CD14-positive monocyte (primary cell): ENCODE measurements around the gene MFAP1. TPM values are rescaled to one million over a fixed set of nuclear protein-coding genes. Genes with fewer than 3 reads are reported as not detected.

Experiments
- DNase-seq, 3 donors: peaks; one replicate each; pipeline ENCODE4 v3.0.0-alpha.2; 2011 to 2022
- H2AFZ ChIP-seq: 2 replicates; pipeline ENCODE4 v1.6.0; 2012; ENCODE audit warnings: mild to moderate bottlenecking, low read depth, low read length, inconsistent platforms; ENCODE audit not compliant: insufficient read depth, poor library complexity, severe bottlenecking
- H3K27ac ChIP-seq, 2 donors: 1 replicate in 1 of 2; 2 replicates in 1 of 2; pipeline ENCODE4 v1.5.1; 2012 to 2013; ENCODE audit warnings: low read length in 2 of 2, control low read depth in 1 of 2, inconsistent platforms in 1 of 2, low read depth in 1 of 2, mild to moderate bottlenecking in 1 of 2
- H3K27me3 ChIP-seq, 2 donors: one replicate each; pipeline versions ENCODE4 v1.6.0 to v1.6.1; 2011 to 2013; ENCODE audit warnings: low read length in 2 of 2; ENCODE audit not compliant: control insufficient read depth in 2 of 2, insufficient read depth in 2 of 2
- H3K36me3 ChIP-seq, 2 donors: replicated peaks in 1 of 2; 1 replicate in 1 of 2; 2 replicates in 1 of 2; pipeline versions ENCODE4 v1.5.1 to v1.6.1; 2012 to 2013; ENCODE audit warnings: low read length in 2 of 2, control low read depth in 1 of 2, inconsistent platforms in 1 of 2, mild to moderate bottlenecking in 1 of 2; ENCODE audit not compliant: insufficient read depth in 2 of 2, control insufficient read depth in 1 of 2
- H3K4me1 ChIP-seq, 2 donors: 1 replicate in 1 of 2; 2 replicates in 1 of 2; pipeline versions ENCODE4 v1.5.1 to v1.6.1; 2012 to 2013; ENCODE audit warnings: low read length in 2 of 2, control low read depth in 1 of 2, inconsistent platforms in 1 of 2, mild to moderate bottlenecking in 1 of 2, moderate library complexity in 1 of 2; ENCODE audit not compliant: insufficient read depth in 2 of 2, control insufficient read depth in 1 of 2
- H3K4me2 ChIP-seq: replicated peaks from 2 replicates; pipeline ENCODE3; 2012; ENCODE audit warnings: low read length, moderate library complexity, mild to moderate bottlenecking; ENCODE audit not compliant: poor library complexity, severe bottlenecking; ENCODE audit errors: extremely low read depth
- H3K4me3 ChIP-seq, 3 experiments: fragments of 200-600 bp in 1 of 3; sonication (generic) in 1 of 3; replicated peaks in 1 of 3; 1 replicate in 2 of 3; 2 replicates in 1 of 3; pipeline ENCODE4 v1.5.1; 2011 to 2013; ENCODE audit warnings: low read length in 3 of 3, mild to moderate bottlenecking in 3 of 3, control low read depth in 2 of 3, low read depth in 2 of 3, inconsistent platforms in 1 of 3, moderate library complexity in 1 of 3
- H3K79me2 ChIP-seq: 2 replicates; pipeline ENCODE4 v1.6.0; 2012; ENCODE audit warnings: mild to moderate bottlenecking, control low read depth, inconsistent platforms, low read length, moderate library complexity; ENCODE audit not compliant: insufficient read depth
- H3K9ac ChIP-seq: 2 replicates; pipeline ENCODE4 v1.6.0; 2017; ENCODE audit warnings: low read length, mild to moderate bottlenecking; ENCODE audit not compliant: insufficient read depth, poor library complexity, severe bottlenecking
- H3K9me3 ChIP-seq, 2 donors: replicated peaks in 1 of 2; 1 replicate in 1 of 2; 2 replicates in 1 of 2; pipeline versions ENCODE4 v1.5.1 to v1.6.1; 2012 to 2013; ENCODE audit warnings: low read length in 2 of 2, control low read depth in 1 of 2; ENCODE audit not compliant: control insufficient read depth in 1 of 2, insufficient read depth in 1 of 2
- H4K20me1 ChIP-seq: 2 replicates; pipeline ENCODE4 v1.6.0; 2012; ENCODE audit warnings: mild to moderate bottlenecking, low read length, control low read depth, moderate library complexity; ENCODE audit not compliant: insufficient read depth
- H3K27ac Mint-ChIP-seq, 7 donors: one replicate each; pipeline ENCODE4 v1.8.0; 2020; ENCODE audit warnings: mild to moderate bottlenecking in 7 of 7, mixed read lengths in 7 of 7, moderate library complexity in 6 of 7, inconsistent platforms in 2 of 7
- H3K27me3 Mint-ChIP-seq, 3 donors: one replicate each; pipeline ENCODE4 v1.8.0; 2021 to 2022; ENCODE audit warnings: low read depth in 3 of 3, mild to moderate bottlenecking in 3 of 3, mixed read lengths in 3 of 3, moderate library complexity in 3 of 3, inconsistent platforms in 1 of 3
- H3K36me3 Mint-ChIP-seq, 2 donors: one replicate each; pipeline ENCODE4 v1.8.0; 2020; ENCODE audit warnings: mixed read lengths in 2 of 2, inconsistent platforms in 1 of 2, mild to moderate bottlenecking in 1 of 2
- H3K4me1 Mint-ChIP-seq: one replicate; pipeline ENCODE4 v1.8.0; 2020; ENCODE audit warnings: mild to moderate bottlenecking, mixed read lengths
- H3K4me3 Mint-ChIP-seq, 2 donors: one replicate each; pipeline ENCODE4 v1.8.0; 2020; ENCODE audit warnings: mild to moderate bottlenecking in 2 of 2, mixed read lengths in 2 of 2, moderate library complexity in 1 of 2
- H3K9me3 Mint-ChIP-seq, 7 donors: one replicate each; pipeline ENCODE4 v1.8.0; 2020 to 2022; ENCODE audit warnings: mixed read lengths in 7 of 7, mild to moderate bottlenecking in 6 of 7, moderate library complexity in 6 of 7, inconsistent platforms in 2 of 7
- WGBS: methylation state at CpG from one replicate; pipeline ENCODE4 v1.1.5; 2013; ENCODE audit warnings: missing lambda C conversion rate; ENCODE audit not compliant: insufficient coverage; 5-methylcytosine and 5-hydroxymethylcytosine counted together
- intact Hi-C, 2 donors: fragments of 100-400 bp; cut with micrococcal nuclease; formaldehyde crosslinking; loops; one replicate each; pipeline versions ENCODE4 v1.15.0 to v1.15.1; 2023
- polyA plus RNA-seq, 3 donors: library from polyadenylated mRNA; depleted of rRNA in 1 of 3; unstranded in 2 of 3; stranded (reverse) in 1 of 3; fragments of 300-500 nt in 2 of 3; fragments of >200 nt in 1 of 3; fragmentation: Illumina TruSeq in 2 of 3; gene quantifications; 1 replicate in 2 of 3; 2 replicates in 1 of 3; pipeline ENCODE4 v1.2.3, GENCODE V29; 2012 to 2021
- TF ChIP-seq, protein P1 (sequence below): fragments of 200-600 bp; IDR thresholded peaks from one replicate; pipeline ENCODE4 v1.8.0; 2022; ENCODE audit warnings: antibody characterized with exemption, mild to moderate bottlenecking

The MFAP1 gene
- polyA plus RNA-seq, 3 donors: 2.6 to 3.7 (median 3.7) TPM

DNA sequence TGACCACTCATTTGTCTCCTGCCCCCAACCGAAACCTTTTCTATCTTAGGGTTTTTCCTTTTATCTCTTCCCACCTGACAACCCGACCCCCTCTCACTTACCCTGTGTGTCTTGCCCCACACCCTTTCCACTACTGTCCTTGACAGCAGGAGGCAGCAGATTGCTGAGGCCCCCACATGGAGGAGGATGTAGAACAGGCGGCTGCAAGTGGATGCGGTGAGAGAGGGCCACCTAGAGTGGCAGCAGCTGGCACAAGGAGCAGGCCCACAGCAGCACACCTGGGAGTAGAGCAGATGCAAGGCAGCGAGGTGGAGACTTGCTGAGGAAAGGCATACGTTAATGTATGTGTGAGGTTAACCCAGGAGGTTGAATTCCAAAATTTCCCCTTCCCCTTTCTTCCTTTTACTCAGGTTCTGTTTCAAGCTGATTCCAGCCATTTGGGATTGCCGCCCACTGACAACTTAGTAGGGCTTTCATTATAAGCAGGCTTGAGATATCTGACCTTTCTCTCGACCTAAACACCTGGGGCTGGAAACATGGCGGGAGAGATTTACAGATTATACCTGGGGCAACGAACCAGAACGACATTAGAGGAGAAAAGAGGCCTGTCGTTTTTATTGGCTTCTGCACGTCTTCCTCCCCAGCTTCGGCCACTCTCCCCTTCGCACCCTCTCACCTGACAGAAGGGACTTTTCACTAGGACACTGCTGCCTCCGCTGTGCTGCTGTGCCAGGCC, 25.1 kb downstream of the MFAP1 start:
- Mint-ChIP-seq H3K27me3 (peaks cover 0 to 2% (median 0%) of the 10 kb centered on the region in 3 donors), H3K9me3 (no peaks in the 10 kb centered on the region), H3K4me1 (peaks cover 50% of the 10 kb centered on the region), H3K4me3 (no peak overlapping the region), H3K27ac (peak overlapping the region; percentile 49 to 100 (median 99)), H3K36me3 (peaks cover 51 to 67% of the 10 kb centered on the region in 2 donors)
- TF ChIP-seq, protein P1, sequence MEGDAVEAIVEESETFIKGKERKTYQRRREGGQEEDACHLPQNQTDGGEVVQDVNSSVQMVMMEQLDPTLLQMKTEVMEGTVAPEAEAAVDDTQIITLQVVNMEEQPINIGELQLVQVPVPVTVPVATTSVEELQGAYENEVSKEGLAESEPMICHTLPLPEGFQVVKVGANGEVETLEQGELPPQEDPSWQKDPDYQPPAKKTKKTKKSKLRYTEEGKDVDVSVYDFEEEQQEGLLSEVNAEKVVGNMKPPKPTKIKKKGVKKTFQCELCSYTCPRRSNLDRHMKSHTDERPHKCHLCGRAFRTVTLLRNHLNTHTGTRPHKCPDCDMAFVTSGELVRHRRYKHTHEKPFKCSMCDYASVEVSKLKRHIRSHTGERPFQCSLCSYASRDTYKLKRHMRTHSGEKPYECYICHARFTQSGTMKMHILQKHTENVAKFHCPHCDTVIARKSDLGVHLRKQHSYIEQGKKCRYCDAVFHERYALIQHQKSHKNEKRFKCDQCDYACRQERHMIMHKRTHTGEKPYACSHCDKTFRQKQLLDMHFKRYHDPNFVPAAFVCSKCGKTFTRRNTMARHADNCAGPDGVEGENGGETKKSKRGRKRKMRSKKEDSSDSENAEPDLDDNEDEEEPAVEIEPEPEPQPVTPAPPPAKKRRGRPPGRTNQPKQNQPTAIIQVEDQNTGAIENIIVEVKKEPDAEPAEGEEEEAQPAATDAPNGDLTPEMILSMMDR: no peak
- Histone ChIP-seq H4K20me1 (peaks cover 23% of the 10 kb centered on the region), H3K27ac (peak overlapping the region; percentile 82 to 90), H3K27me3 (no peaks in the 10 kb centered on the region), H3K79me2 (peaks cover 35% of the 10 kb centered on the region), H3K9ac (no peak overlapping the region), H3K4me2 (peak overlapping the region; percentile 90), H3K4me1 (peaks cover 19 to 37% of the 10 kb centered on the region in 2 donors), H3K4me3 (no peak overlapping the region), H2AFZ (no peak overlapping the region), H3K36me3 (peaks cover 40 to 74% of the 10 kb centered on the region in 2 donors), H3K9me3 (no peaks in the 10 kb centered on the region)
- 98% methylated on average over 8 of the region's 16 CpGs for WGBS
- intact Hi-C loops: no loop called here
- DNase-seq: no peak

DNA sequence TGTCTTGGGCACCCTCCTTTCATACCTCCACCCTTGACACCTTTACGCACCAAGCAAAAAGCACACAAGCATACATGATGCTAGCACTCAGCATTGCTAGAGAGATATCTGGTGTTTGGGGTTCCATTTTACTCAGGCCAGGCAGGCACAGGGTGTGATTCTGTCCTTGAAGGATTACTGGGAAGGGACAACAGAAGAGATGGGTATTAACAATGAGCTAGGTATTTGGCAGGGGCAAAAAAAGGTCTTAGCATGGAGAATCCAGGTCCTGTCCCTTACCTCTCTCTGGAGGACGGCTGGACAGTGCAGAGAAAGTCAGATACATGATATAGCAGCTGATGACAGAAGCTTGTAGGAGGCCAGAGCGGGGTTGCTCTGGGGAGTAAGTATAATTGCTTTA, 27.9 kb downstream of the MFAP1 start:
- Histone ChIP-seq H2AFZ (no peak overlapping the region), H3K9me3 (no peaks in the 10 kb centered on the region), H3K27ac (no peak overlapping the region), H3K4me1 (peaks cover 33 to 56% of the 10 kb centered on the region in 2 donors), H3K79me2 (peaks cover 52% of the 10 kb centered on the region), H3K9ac (no peak overlapping the region), H3K36me3 (peaks cover 38 to 57% of the 10 kb centered on the region in 2 donors), H3K4me3 (no peak overlapping the region), H3K4me2 (no peak overlapping the region), H3K27me3 (no peaks in the 10 kb centered on the region), H4K20me1 (peaks cover 39% of the 10 kb centered on the region)
- WGBS: 100% methylated on average over 1 of the region's 3 CpGs
- Mint-ChIP-seq H3K4me1 (peaks cover 65% of the 10 kb centered on the region), H3K27ac (peak overlapping the region in 5 of 7 donors; percentile 7 to 97 (median 57)), H3K36me3 (peaks cover 55 to 57% of the 10 kb centered on the region in 2 donors), H3K9me3 (no peaks in the 10 kb centered on the region), H3K27me3 (no peaks in the 10 kb centered on the region), H3K4me3 (no peak overlapping the region)
- TF ChIP-seq, protein P1: no peak
- no peak for DNase-seq
- intact Hi-C loops: no loop called here
